T-helper 1 cell treated with Interleukin-12 subunit alpha and Interleukin-12 subunit beta and Interleukin-4 antibody, amounts not matched to agents 30 μg/mL and 1 μg/mL, for 36 hours (primary cell): Measurements from ENCODE around the gene ABHD5.

Experiments used
- H3K27ac Mint-ChIP-seq: one replicate; pipeline ENCODE4 v1.8.0; 2021; ENCODE audit warnings: mild to moderate bottlenecking, mixed read lengths
- H3K27me3 Mint-ChIP-seq: one replicate; pipeline ENCODE4 v1.8.0; 2021; ENCODE audit warnings: low read depth, mixed read lengths
- H3K36me3 Mint-ChIP-seq: one replicate; pipeline ENCODE4 v1.8.0; 2021; ENCODE audit warnings: low read depth, mixed read lengths
- H3K4me1 Mint-ChIP-seq: one replicate; pipeline ENCODE4 v1.8.0; 2021; ENCODE audit warnings: low read depth, mixed read lengths
- H3K4me3 Mint-ChIP-seq: one replicate; pipeline ENCODE4 v1.8.0; 2021; ENCODE audit warnings: mild to moderate bottlenecking, moderate library complexity, mixed read lengths
- H3K9me3 Mint-ChIP-seq: one replicate; pipeline ENCODE4 v1.8.0; 2021; ENCODE audit warnings: mixed read lengths

Gene ABHD5

DNA sequence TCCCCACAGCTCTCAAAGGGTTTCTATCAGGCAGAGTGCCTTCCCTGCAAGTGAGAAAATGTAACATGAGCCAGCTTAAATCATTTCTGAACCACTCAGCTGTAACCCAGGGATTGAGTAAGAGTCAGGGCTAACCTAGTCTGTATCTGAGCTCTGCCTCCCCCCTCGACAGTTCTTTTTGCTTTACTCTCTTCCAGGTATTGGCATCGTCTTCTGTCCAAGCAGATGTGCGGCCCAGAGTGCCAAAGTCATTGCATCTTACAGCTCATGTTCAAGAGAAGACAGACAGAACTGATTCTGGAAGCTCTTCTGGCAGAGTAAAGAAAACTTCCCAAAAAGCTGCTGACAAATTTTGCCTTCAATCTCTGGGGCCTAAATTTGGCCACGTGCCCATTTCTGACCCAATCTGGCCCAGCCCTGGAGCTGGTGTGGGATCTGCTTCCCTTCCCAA is 74.8 kb downstream of the ABHD5 start:
- Mint-ChIP-seq H3K27ac (no peak overlapping the region), H3K36me3 (no peaks in the 10 kb centered on the region), H3K4me1 (peaks cover 4% of the 10 kb centered on the region), H3K9me3 (no peaks in the 10 kb centered on the region), H3K4me3 (no peak overlapping the region), H3K27me3 (peaks cover 10% of the 10 kb centered on the region)

DNA sequence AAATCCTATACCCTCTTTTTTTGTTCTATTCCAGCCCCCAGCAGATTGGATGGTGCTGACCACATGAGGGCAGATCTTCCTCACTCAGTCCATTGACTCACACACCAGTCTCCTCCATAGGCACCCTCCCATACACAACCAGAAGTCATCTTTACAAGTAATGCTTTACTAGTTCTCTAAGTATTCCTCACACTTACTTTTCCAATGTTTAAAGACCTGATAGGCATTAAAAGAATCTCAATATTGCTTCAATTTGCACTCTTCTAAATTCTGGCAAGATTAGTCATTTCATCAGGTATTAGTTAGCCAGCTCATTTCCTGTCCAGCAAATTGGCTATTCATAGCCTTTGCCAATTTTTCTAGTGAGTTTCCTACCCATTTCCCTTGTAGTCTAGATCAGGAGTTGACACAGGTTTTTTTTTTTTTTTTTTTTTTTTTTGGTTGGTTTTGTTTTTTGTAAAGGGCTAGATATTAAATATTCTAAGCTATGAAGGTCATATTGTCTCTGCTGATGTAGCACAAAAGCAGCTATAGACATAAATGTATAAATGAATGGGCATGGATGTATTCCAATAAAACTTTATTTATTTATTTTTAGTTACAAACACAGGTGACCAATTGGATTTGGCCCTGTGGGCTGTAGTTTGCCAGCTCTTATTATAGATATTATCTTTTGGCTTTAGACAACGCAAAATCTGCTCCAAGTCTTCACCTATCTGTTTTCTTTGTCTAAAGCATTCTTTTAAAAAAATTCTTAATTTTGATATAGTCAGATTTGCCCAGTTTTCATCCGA is 76.1 kb downstream of the ABHD5 start:
- no peaks in the 10 kb centered on the region for H3K36me3 Mint-ChIP-seq
- H3K9me3 Mint-ChIP-seq, result no peaks in the 10 kb centered on the region
- no peak overlapping the region for H3K27ac Mint-ChIP-seq

DNA sequence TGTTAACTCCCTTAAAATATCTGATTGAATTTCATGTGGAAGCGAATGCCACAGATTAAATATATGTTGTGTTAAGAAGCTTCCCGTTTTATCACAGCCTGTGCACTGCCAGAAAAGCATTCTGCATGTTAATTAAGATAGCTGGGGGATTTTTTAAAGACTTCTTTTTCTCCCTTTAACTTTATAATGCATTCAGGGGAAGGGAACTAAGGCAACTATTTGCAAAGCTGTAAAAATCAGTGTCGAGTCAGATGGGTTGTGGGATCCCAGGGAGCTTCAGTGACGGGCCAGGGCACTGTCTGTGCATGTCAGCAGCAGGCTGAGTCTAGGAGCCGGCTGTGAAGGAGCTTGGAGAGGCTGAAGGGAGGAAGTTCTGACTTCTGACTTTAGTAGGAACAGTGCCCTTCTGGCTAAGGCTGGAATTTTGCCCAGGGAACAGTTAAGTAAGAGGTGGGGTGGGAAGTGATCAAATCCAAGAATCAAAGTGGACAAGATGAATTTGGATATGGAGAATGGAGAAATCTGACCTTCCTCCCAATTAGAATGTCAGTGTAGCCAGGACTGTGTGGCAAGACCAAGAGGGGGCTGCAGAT is 77.7 kb downstream of the ABHD5 start:
- Mint-ChIP-seq H3K36me3 (no peaks in the 10 kb centered on the region), H3K4me3 (no peak overlapping the region), H3K27ac (no peak overlapping the region), H3K4me1 (peaks cover 7% of the 10 kb centered on the region), H3K27me3 (peaks cover 3% of the 10 kb centered on the region), H3K9me3 (no peaks in the 10 kb centered on the region)

More for the DNA sequence above, 76.1 kb downstream of the ABHD5 start:
- peaks cover 3% of the 10 kb centered on the region for H3K27me3 Mint-ChIP-seq
- no peak overlapping the region for H3K4me3 Mint-ChIP-seq
- peaks cover 7% of the 10 kb centered on the region for H3K4me1 Mint-ChIP-seq

DNA sequence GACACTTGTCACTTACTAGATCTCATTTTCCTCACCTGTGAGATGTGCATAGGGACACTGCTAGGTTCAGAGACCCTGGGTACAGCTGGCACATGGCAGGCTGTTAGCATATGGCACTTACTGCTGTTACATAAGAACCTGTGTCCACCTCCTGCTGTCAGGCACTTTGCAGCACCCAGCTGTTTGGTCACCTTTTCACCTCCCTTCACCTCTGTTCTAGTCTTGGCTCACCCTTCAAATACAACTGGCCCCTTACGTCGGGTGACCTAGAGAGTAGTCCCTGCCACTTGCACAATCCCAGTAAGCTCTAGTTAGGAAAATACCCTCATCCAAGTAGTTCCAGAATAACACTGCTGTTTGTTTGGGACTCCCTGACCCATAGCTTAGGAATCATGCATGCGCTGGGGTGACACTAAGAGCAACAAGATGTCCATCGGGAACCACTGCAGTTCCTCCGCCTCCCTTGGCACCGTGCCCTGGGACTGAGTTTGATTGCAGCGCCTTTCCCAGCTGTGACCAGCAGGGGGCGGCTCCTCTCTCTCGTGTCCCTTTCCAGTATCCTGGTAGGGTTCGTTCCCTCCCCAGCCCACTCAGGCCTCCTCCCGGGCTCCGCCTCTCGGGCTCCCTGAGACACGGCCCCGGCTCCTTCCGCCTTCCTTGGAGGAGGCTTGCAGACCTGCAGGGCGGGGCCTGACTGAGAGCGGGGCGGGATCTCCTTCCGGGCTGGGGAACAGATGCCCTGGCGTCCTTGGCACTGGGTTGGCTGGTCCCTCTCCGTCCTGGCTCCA is 78.6 kb downstream of the ABHD5 start:
- Mint-ChIP-seq H3K4me1 (peaks cover 7% of the 10 kb centered on the region), H3K36me3 (no peaks in the 10 kb centered on the region), H3K27me3 (peaks cover 3% of the 10 kb centered on the region), H3K27ac (no peak overlapping the region), H3K9me3 (no peaks in the 10 kb centered on the region), H3K4me3 (no peak overlapping the region)

DNA sequence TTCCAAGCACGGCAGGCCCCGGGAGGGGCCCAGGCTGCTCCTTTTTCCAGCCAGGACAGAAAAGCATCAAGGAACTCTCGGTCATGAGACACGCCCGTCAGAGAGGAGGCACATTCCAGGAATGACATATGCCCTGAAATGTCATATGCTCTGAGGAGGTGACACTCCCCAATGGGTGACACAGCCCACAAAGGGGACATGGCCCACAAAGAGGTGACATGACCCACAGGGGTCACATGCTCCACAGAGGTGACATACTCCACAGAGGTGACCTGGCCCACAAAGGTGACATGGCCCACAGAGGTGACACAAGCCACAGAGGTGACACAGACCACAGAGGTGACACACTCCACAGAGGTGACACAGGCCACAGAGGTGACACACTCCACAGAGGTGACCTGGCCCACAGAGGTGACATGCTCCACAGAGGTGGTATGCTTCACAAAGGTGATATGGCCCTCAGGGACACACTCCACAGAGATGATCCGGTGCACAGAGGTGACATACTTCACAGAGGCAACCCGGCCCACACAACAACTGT is 79.2 kb downstream of the ABHD5 start:
- no peaks in the 10 kb centered on the region for H3K36me3 Mint-ChIP-seq
- H3K9me3 Mint-ChIP-seq, result no peaks in the 10 kb centered on the region
- H3K4me1 Mint-ChIP-seq, result peaks cover 7% of the 10 kb centered on the region
- H3K27me3 Mint-ChIP-seq, result peaks cover 3% of the 10 kb centered on the region
- H3K4me3 Mint-ChIP-seq, result no peak overlapping the region
- no peak overlapping the region for H3K27ac Mint-ChIP-seq

- H3K9me3 Mint-ChIP-seq, result no peaks in the 10 kb centered on the region
- peaks cover 3% of the 10 kb centered on the region for H3K27me3 Mint-ChIP-seq
- H3K27ac Mint-ChIP-seq, result no peak overlapping the region
- H3K36me3 Mint-ChIP-seq, result no peaks in the 10 kb centered on the region
- H3K4me1 Mint-ChIP-seq, result peaks cover 7% of the 10 kb centered on the region
- H3K4me3 Mint-ChIP-seq, result no peak overlapping the region
Observed at GRCh38 chr3:43770426-43771103, 79.8 kb downstream of the ABHD5 start.

- Mint-ChIP-seq H3K36me3 (no peaks in the 10 kb centered on the region), H3K9me3 (no peaks in the 10 kb centered on the region), H3K4me3 (no peak overlapping the region), H3K27me3 (peaks cover 3% of the 10 kb centered on the region), H3K4me1 (peaks cover 7% of the 10 kb centered on the region), H3K27ac (no peak overlapping the region)
Observed at GRCh38 chr3:43771610-43772009, 80.9 kb downstream of the ABHD5 start.

DNA sequence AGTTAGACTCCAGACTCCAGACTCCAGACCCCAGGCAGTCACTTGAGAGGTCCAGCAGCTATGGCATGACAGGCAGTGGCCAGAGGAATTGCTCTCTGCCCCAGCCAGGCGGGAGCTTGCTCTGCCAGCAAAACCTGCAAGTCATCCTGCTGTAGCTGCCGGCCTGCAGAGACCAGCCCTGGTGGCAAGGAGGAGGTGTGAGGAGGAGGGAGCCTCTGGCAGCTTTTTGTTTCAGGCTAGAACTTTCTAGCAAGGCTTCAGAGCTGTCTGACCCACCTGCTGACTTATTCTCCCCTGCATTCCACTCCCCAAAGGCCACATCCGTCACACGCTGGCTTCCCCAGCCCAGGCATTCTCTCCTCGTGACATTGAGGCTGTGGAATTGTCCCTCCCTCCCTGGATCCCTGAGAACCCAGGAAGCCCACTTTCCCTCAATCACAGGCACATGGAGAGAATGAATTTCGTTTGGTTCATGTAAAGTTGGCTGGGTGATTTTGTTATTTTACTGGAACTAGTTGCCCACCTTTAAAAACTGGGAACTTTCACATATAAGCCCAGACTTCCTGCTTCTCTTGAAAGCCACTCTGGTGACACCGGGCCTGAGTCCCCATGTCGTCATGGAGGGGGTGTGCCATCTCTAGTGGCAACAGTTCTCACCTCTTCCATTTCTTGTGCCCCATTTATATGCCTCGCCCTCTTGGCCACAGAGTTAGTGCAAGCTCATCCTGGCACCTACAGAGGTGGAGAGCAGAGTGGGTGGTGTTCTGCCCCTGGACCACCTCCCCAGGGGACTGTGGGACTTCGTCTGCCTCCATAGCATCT is 82.7 kb downstream of the ABHD5 start:
- no peak overlapping the region for H3K27ac Mint-ChIP-seq
- no peaks in the 10 kb centered on the region for H3K36me3 Mint-ChIP-seq
- H3K27me3 Mint-ChIP-seq, result peaks cover 8% of the 10 kb centered on the region
- H3K4me3 Mint-ChIP-seq, result no peak overlapping the region
- no peaks in the 10 kb centered on the region for H3K9me3 Mint-ChIP-seq
- H3K4me1 Mint-ChIP-seq, result peaks cover 7% of the 10 kb centered on the region

GRCh38 chr3:43774799-43775198 is 84.1 kb downstream of the ABHD5 start:
- H3K9me3 Mint-ChIP-seq, result no peaks in the 10 kb centered on the region
- no peak overlapping the region for H3K27ac Mint-ChIP-seq
- no peaks in the 10 kb centered on the region for H3K36me3 Mint-ChIP-seq
- peaks cover 5% of the 10 kb centered on the region for H3K27me3 Mint-ChIP-seq
- H3K4me1 Mint-ChIP-seq, result peaks cover 3% of the 10 kb centered on the region
- no peak overlapping the region for H3K4me3 Mint-ChIP-seq

- H3K27ac Mint-ChIP-seq, result no peak overlapping the region
- no peaks in the 10 kb centered on the region for H3K36me3 Mint-ChIP-seq
- H3K27me3 Mint-ChIP-seq, result peaks cover 5% of the 10 kb centered on the region
- H3K9me3 Mint-ChIP-seq, result no peaks in the 10 kb centered on the region
- H3K4me1 Mint-ChIP-seq, result no peaks in the 10 kb centered on the region
- no peak overlapping the region for H3K4me3 Mint-ChIP-seq
Observed at GRCh38 chr3:43776101-43776500, 85.4 kb downstream of the ABHD5 start.

DNA sequence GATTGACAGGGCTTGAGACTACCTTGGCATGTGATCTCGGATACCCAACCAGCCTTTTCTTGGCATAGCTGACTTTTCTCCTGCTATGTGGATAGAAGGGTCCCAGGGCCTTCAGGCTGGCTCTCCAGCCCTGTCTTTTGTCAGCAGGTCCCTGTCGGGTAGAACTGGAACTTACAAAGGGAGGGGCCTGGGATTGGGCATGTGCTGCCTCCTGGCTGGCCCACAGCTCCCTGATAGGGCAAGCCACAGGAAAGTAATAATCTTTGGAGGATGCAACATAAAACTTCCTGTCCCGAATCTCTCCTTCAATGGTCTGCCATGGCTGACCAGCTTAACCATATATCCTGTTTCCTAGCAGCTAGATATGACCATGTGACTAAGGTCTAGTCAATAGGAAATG is 89.1 kb downstream of the ABHD5 start:
- Mint-ChIP-seq H3K36me3 (no peaks in the 10 kb centered on the region), H3K4me3 (no peak overlapping the region), H3K9me3 (no peaks in the 10 kb centered on the region), H3K27me3 (peaks cover 5% of the 10 kb centered on the region), H3K27ac (no peak overlapping the region), H3K4me1 (no peaks in the 10 kb centered on the region)

GRCh38 chr3:43782541-43782940 is 91.8 kb downstream of the ABHD5 start:
- no peaks in the 10 kb centered on the region for H3K4me1 Mint-ChIP-seq
- H3K9me3 Mint-ChIP-seq, result no peaks in the 10 kb centered on the region
- H3K27ac Mint-ChIP-seq, result no peak overlapping the region
- no peaks in the 10 kb centered on the region for H3K36me3 Mint-ChIP-seq
- H3K4me3 Mint-ChIP-seq, result no peak overlapping the region
- H3K27me3 Mint-ChIP-seq, result peaks cover 2% of the 10 kb centered on the region
